HT1080 (cell line): ENCODE results near the gene SREK1IP1. TPM values are rescaled to one million over a fixed set of nuclear protein-coding genes. Genes with fewer than 3 reads are reported as not detected.

Experiments
- DNase-seq: peaks from one replicate; pipeline ENCODE4 v3.0.0-alpha.2; 2015; ENCODE audit warnings: low read depth
- polyA plus RNA-seq, 2 experiments: library from polyadenylated mRNA; depleted of rRNA; stranded (reverse); fragments of >200 nt; gene quantifications; 2 replicates each; pipeline ENCODE4 v1.2.3, GENCODE V29; 2015
- total RNA-seq: library from RNA; depleted of rRNA; stranded (reverse); fragments of >200 nt; shearing (Covaris generic); gene quantifications from 2 replicates; pipeline ENCODE4 v1.2.3, GENCODE V29; 2014; rRNA removed

Gene SREK1IP1
- total RNA-seq, result 5.6 and 7.6 TPM in 2 replicates
- 4.8 and 6.6 TPM in 2 replicates for polyA plus RNA-seq (2015; cell fraction: cytosol; rRNA removed)
- polyA plus RNA-seq (2015; cell fraction: nucleus; rRNA removed), result 5.3 and 5.8 TPM in 2 replicates

DNA sequence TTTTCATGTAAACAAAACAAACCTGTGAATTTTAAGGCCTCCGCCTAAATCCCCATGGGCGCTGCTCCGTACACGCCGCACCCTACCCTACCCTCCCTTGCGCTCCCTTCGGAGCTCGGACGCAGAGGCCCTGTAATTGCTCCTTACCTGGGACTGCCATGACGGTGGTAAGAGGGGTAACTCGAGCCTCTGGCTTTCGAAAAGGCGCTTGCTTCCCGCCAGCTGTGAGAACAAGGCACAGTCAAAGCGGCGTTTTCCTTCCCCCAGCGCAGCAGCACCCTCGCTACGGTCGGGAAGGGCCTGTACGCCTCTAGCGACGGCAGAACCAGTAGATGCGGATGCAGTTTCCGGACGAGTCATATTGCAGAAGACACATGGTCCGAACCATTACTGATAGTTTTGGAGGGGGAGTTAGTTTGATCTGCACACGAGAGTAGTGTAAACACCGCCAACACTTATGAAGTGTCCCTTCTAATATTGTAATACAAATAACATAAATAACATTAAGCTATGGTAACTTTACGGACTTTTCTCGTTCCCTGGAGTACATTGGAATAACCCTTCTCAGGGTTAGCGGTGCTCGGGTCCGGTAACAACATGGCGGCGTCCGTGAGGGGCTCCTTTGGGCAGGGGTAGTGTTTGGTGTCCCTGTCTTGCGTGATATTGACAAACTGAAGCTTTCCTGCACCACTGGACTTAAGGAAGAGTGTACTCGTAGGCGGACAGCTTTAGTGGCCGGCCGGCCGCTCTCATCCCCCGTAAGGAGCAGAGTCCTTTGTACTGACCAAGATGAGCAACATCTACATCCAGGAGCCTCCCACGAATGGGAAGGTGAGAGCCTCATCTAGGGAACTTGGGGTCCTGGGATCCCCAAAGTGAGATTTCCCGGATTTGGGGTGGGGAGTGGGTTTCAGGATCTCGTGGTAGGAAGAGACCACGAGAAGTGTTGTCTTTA lies at the start of gene SREK1IP1, which contains the start of gene CWC27:
Gene SREK1IP1 (minus strand): TSS at position 334 of the 955 bp plus-strand sequence. CDS start 174 bp downstream, at position 160.
Gene CWC27 (plus strand): TSS at position 573 of the 955 bp plus-strand sequence. CDS start 217 bp downstream, at position 790.
- DNase-seq, result peak; percentile 84

DNA sequence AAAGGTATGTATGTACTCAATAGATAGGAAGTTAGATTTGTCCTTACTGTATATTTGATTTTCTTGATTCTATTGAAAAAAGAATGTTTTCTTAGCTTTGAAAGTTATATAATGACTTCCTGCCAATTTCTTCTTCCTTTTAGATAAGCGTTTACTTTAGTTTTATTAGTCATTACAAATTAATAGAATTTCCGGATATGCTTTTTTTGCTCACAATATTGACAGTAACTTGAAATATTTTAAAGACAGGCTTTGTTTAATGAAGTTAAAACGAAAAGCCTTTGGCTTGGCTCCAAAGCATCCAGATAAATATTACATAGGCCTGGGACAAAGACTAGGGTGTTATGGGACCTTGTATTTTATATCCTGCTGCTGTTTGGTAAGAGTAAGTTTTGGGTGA lies 49.8 kb upstream of the SREK1IP1 start:
- no peak for DNase-seq

DNA sequence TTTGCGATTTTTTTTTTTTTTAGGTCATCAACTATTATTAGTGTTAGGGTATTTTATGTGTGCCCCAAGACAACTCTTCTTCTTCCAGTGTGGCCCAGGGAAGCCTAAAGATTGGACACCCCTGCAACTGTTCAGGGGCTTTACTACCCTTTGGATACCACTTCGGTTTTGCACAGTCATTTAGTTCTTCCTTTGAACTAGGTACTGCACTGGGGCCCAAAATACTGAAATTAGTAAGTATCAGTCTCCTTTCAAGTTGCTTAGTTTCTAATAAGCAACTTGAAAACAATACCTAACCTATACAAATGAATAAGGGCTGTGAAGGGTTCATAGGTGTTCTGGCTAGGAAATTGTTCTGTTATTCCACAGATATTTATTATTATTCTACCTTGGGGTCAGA lies 45.6 kb upstream of the SREK1IP1 start:
- no peak for DNase-seq

DNA sequence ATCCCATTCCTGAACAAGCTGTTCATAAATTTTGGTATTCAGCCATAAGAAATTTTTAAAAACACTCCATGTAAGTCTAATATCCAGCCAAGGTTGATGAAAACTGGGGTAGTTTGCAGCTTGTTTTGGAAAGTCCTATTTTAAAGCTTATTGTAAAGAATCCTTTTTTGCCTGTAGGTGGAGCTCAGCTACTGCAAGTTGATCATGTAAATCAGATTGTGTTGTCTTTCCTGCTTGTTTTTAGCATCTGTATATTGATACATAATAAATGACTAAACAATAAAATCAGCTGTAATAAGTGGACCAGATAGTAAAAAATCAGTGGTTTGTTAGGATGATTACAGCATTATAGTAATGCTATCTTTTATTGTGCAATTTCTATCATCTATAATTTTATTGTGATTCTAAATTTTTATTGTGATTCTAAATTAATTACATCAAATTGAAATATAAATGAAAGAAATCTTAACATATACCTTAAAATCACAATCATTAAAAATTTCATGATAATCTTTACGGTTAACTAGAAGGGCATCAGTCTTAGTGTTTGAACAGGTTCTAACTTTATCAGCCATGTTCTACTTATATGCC lies 42.7 kb upstream of the SREK1IP1 start:
- DNase-seq, result peak; percentile 34

DNA sequence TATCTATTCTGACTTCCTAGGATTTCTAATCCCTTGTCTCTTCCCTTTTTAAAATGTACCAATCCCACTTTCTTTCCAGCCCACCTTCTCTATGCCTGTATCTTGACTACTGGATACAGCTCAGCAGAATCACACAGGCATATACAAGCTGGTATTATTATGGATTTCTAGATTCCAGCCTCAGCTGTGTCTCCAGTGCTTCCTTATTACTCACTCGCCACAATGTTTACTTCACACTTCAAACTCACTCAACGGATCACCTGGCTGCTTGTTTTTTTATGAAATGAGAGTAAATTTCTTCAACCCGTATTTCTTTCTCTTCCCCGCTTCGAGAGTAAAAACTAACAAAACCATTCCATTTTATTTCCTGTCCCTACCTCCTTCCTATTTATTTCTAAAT lies 39.0 kb upstream of the SREK1IP1 start:
- peak; percentile 26 for DNase-seq

DNA sequence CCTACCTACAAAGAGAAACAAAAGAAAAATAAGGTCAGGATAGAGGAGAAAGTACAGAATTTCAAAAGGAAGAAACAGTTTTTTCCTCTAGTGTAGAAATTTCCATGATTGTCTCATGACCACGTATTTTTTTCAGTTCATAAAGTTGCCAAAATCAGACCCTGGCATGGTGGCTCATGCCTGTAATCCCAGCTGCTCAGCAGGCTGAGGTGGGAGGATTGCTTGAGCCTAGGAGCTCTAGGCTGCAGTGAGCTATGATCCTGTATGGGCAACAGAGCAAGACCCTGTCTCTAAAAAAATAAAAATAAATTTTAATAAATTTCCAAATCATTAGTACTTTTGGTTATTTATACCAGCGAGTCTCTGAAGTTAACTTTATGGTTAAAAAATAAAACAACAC lies 38.0 kb upstream of the SREK1IP1 start:
- DNase-seq, result no peak

DNA sequence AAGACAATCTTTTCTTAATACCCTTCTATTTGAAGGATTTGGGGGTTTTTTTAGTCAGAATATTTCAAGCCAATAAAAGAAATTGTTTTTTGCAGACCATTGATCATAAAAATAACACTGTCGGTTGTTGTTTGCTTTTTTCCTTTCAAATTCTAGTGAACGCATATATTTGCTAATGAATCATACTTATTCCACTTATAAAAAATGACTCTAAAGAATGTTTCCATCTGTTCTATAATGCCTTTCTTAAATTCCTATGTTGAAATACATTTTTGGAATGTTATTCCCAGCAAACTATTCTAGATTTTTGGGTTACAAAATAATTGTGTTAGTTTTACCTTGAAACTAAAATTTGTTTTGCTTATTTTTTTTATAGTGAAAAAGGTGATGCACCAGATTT lies 32.4 kb upstream of the SREK1IP1 start:
- DNase-seq, result no peak

DNA sequence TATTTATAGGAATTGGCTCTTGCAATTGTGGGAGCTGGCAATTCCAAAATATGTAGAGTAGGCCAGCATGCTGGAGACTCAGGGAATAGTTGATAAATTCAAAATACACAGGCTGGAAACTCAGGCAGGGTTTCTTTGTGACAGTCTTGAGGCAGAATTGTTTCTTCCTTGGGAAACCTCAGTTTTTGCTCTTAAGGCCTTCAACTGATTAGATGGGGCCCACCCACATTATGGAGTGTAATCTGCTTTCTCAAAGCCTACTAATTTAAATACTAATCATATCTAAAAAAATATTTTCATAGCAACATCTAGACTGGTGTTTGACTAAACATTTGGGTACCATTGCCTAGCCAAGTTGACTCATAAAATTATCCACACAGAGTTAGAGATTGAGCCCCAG lies 27.8 kb upstream of the SREK1IP1 start:
- no peak for DNase-seq

DNA sequence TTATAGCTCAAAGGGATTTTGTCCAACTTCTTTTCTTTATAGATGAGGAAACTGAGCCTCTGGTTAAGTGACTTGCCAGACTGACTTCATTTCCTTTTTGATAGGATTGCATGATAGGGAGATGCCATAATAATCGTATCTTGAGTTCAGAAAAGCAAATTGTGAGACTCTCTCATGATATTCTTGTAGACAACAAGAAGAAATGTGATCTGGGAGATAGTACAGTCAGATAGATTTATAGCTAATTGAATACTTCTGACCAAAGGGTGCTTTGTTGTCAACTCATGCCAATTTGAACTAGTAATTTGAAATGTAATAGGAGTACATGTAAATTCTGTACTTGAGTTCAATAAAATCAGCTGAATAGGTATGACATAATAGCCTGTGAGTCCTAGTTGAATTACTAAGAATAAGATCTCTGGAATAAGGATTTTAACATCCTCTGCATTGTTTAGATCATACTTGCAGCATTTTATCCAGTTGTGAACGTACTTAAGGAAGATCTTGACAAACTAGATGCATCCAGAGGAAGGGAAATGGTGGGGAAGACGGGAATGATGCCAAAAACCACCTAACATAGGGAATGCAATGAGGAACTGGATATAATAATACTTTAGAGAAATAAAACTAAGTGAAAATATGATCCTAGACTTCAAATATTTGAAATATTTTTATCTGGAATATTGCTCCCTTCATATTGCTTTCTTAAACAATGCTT lies 25.7 kb upstream of the SREK1IP1 start:
- no peak for DNase-seq

DNA sequence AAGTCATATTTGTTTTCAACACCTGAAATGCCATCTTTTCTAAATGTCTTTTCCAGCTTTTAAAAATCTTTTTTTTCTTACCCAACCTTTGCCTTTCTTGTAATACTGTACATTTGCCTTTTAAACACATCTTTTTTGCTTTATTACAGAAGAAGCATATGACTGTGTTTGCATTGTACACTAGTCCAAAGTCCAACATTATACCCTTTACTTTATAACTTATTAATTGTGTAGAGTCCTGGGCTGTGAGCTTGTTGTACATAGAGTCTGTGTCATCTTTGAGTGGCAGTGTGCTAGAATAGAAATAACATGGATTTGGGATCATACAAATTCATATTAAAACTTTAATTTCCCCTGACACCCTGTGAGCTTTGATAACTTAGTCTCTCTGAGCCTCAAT lies 24.0 kb upstream of the SREK1IP1 start:
- DNase-seq, result no peak

DNA sequence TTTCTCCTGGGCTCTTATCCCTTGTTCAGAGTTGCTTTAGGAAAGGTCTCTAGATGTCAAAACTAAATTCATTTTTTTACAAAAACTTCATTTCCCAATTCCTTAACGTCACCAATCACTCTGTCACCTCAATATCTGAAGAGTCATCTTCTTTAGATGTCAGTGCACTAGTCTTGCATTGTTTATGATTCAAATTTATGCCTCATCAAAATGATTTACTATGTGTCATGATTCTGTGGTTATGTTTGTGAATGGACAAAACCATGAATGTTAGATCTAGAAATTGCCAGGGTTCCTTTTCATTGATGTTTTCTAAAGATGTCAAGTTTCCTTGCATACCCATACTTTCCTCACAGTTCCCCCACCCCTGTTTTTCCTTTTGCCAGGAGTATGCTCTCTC lies 21.7 kb upstream of the SREK1IP1 start:
- peak; percentile 61 for DNase-seq

DNA sequence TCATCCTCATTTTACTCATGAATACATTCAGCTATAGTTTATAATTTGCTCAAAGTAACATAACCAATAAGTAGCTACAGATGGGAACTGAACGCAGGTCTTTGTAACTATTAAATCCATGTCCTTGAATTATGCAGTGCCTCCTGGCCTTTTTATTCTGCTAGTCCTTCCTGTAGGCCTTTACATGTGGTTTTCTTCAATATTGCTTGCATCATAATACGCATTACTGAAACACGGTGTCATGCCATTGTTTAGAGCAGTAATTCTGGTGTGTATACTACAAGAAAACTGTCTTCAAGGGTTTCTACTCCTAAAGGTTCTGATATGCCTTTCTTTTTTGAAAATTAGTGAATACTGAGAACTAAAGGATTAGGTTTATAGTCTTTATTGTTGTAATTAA lies 21.0 kb upstream of the SREK1IP1 start:
- DNase-seq, result peak; percentile 39

DNA sequence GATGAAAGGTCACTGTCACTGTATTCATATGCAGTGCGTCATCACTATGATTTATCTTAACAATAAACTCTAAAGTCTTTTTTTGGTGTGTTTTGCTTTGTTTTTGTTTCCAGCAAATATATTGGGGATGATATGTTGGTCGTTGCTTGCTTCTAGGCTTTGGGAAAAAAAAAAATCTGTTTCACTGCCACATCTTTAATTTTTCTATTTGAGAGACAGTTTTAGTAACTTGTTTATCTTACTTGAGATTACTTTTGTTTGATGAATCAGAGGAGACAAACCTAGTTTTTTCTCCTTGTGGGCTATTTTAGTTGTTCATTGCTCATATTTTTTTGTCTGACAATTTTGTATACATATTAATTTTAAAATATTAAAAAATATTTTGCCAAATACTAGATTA lies 19.7 kb upstream of the SREK1IP1 start:
- DNase-seq, result no peak

DNA sequence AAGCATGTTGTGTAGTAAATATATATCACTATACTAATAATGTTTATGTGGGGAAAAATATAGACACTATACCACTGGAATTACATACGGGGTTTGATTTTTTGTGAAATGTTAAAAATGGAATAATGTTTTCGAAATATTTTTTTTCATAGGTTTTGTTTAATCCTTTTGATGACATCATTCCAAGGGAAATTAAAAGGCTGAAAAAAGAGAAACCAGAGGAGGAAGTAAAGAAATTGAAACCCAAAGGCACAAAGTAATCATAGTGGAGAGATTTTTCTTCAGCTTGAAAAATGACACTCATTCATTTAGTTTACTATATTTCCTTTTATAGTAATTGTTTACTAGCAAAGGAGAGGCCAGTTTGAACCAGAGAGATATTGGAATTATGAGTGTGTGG lies 17.9 kb upstream of the SREK1IP1 start:
- no peak for DNase-seq

DNA sequence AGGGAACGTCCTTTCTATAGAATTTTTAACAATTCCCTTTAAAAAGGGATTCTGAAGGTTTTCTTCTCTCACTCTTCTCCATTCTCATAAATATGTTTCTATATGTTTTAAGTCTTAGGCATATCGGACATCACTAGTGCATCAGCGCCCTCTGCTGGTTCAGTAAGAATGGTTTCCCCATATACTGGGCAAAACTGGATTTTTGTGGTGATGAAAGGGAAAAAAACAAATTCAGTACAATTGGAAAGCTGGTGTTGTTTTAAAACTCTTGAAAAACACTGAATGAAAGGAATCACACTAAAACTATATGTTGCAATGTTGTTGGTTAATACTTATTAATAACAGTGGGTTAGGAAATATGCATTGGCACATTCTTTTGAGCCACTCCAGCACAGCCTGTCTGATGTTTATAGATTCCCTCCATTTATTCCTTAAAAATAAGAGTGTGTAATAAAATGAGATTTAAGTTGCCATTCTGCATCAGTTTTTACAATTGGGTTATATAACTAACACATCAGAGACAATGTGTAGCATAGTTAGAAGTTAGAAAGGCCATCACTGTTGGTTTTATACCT lies 16.0 kb upstream of the SREK1IP1 start:
- peak; percentile 60 for DNase-seq

DNA sequence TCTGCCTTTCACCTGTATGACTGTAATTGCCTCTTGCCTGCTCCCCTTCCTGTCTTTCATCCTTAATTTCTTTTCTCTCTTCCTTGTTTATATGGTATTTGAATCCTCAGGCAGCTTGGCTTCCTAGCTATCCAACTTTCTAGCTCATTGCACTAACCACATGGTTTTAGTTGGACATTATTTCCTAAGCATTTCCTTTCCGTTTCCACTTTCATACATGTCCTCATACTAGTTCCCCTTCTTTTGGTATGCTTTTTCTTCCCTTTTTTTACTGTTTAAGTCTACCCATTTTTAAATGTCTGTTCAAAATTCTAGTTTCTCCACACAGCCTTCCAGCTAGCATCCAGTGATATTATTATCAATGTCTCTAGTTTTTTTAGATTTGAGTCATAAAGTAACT lies 6.8 kb upstream of the SREK1IP1 start:
- DNase-seq, result no peak

DNA sequence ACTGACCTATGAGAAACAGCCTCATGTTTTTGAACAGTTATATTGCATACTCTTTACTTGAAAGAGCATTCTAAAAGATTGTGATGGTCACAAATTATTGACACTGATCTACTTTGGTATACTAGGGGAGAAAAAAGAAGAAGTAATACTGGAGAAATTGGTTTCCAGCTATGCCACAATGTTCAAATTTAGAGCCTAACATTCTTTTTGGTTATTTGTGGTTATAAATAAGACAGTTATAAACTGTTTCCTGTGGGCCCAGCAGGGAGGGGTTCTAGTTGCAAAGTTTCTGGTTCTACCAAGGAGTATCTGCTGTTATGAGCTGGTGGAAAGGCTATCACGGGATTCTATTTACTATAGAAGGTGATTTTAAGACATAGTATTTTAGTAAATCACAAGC lies 5.0 kb upstream of the SREK1IP1 start:
- DNase-seq, result no peak

DNA sequence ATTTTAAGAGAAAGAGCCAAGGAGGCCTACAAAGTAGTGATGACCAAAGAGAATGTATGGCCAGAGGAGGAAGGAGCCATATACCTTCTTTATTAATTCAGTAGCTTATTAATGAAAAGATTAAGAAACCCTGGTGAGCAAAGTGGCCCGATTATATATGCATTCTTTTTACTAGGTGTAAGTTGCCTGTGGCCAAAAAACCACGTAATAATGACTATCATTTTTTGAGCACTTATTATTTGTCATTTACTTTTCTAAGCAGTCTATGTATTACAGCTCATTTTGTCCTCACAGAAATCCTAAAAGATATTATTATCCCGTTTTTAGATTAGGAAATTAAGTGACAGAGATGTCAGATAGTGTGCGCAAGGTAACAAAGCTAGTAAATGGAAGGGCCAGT lies 3.2 kb upstream of the SREK1IP1 start:
- DNase-seq, result no peak

DNA sequence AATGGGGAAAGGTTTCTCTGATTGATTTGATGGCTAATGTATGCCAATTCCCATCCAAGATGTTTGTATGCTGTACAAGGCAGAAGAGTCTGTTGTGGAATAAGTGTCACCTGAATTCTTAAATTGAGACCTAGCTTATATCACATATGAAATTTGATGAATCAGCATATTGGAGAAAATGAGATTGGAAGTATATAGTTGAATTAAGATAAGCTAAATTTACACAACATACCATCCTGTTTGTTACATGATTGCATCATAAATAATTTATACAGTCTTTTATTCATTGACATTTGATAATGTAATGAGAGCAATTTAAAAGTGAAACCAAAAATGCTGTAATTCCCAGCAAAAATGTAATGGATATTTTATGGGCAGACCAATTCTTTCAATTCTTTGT lies 1.4 kb upstream of the SREK1IP1 start:
- no peak for DNase-seq

DNA sequence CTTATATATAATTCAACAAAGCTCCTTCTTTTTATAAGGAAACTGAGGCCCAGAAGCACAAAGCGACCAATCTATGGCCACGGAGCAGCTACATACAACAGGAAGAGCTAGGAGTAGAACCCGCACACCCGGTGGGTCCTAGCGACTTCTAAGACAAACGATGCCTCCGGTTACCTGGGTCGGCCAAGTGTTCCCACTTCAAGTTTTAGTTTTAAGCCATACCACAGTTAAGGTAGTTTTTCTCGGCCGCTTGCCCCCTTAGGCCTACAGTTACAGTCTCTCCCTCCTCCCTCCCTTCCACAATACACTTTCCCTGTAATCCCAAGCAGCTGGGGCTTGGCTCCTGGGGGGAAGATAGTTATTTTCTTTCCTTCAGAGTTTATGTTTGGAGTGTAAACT lies 533 bp downstream of the SREK1IP1 start:
- peak; percentile 11 for DNase-seq

DNA sequence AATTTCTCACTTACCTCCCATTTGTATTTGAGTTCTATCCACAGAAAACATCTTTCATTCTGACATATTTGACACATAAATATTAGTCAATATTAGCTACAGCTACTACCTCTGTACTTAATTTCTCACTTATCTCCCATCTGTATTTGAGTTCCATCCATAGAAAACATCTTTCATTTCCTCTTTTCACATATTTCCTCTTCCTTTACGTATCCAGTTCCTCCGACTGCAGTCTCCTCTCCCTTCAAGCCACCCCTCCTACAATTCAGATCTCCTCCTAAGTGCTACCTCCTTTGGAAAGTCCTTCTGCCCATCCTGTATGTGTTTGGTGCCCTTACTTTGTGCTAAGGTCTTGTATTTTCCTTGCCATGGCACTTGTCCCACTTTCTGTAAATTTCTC lies 1.6 kb downstream of the SREK1IP1 start:
- no peak for DNase-seq
